HG03432 (cell line): Measurements from ENCODE around the gene FAM89A.

Source experiments
- ATAC-seq: cut with Tn5 transposase; IDR thresholded peaks from one replicate; pipeline ENCODE4 v1.9.1; 2021; ENCODE audit warnings: mild to moderate bottlenecking, moderate library complexity; ENCODE audit not compliant: unreplicated experiment

The FAM89A gene

DNA sequence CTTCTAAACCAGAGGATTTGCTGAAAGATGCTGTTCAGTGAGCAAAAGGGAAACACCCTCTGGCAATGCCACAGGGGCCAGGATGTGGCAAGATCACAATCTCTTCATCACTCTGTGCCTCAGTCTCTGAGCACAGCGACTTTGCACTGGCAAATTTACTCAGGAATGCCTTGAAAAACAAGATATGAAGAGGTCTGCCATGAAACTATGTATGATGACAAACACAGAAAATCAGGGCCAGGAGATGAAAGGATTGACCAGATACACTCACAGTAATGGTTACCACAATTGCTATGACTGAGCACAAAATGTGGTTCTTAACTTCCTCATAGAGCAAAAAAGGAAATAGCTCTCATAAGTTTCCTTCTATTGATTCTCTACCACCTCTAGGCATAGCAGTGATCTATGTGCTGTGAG, 67.2 kb downstream of the FAM89A start:
- ATAC-seq = peak; percentile 73

DNA sequence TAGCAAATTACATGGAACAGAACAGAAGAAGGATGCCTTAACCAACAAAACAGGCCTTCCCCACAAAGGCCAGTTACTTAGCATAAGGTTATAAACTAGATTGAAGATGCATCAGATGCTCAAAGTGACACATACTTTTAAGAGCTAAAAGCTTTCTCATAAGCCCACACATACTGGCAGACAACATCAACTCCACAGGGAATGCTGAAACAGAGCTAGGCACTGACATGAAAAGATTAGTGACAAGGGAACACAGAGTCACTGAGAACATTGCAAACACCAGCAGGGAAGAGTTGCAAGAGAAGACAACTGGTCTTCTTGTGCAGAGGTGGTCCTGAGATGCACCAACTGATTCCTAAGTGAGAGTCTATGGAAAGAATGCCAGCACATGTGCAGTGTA, 68.3 kb downstream of the FAM89A start:
- ATAC-seq = no peak

DNA sequence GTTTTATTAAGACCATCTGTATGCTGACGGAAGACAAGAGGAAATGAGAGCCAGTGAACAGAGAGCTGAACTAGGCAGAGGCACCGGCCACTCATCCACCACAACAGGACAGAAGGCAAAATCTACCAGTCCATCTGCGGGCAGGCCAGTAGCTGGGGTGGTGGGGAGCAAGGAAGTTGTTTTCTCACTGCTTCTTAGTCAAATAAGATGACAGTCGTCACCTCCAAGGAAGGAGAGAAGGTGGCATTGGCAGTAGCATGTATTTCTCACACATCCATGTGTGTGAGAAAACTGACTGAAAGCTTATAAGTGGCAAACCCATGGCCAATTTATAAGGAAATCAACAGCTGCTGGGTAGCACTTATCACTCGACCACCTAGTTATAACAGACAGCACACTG, 69.6 kb downstream of the FAM89A start:
- no peak for ATAC-seq
